GM10266 (cell line): ENCODE data around the gene TTC38.

ENCODE experiments used
- DNase-seq: peaks from one replicate; pipeline ENCODE4 v3.0.0; 2012; ENCODE audit errors: extremely low spot score
- CTCF ChIP-seq: IDR thresholded peaks from 2 replicates; pipeline ENCODE4 v1.5.1; 2012; ENCODE audit warnings: mild to moderate bottlenecking, low read depth; ENCODE audit not compliant: control insufficient read depth, insufficient read depth; ENCODE audit errors: missing control alignments

Gene TTC38

GRCh38 chr22:46239261-46240048 is 28.4 kb upstream of the TTC38 start:
- DNase-seq: no peak
- TF ChIP-seq CTCF: no peak

GRCh38 chr22:46240073-46240472 is 27.7 kb upstream of the TTC38 start:
- no peak for TF ChIP-seq CTCF
- no peak for DNase-seq

GRCh38 chr22:46240506-46240905 is 27.3 kb upstream of the TTC38 start:
- TF ChIP-seq CTCF: no peak
- no peak for DNase-seq

GRCh38 chr22:46240907-46241306 is 26.9 kb upstream of the TTC38 start:
- DNase-seq: no peak
- TF ChIP-seq CTCF: no peak

- no peak for DNase-seq
- TF ChIP-seq CTCF: no peak
Observed at GRCh38 chr22:46241396-46242007, 26.3 kb upstream of the TTC38 start.

GRCh38 chr22:46242076-46242475 is 25.7 kb upstream of the TTC38 start:
- no peak for DNase-seq
- no peak for TF ChIP-seq CTCF

- no peak for DNase-seq
- no peak for TF ChIP-seq CTCF
Observed at GRCh38 chr22:46244771-46245170, 23.0 kb upstream of the TTC38 start.
